SK-N-MC (cell line): ENCODE measurements around the gene ABCB4.

Experiments
- EZH2 ChIP-seq: fragments of 200-600 bp; sonication (generic); IDR thresholded peaks from one replicate; pipeline ENCODE4 v1.6.1; 2017; ENCODE audit warnings: antibody characterized with exemption
- FOXP2 ChIP-seq: optimal IDR thresholded peaks from 2 replicates; pipeline ENCODE3; 2011; ENCODE audit warnings: mild to moderate bottlenecking, moderate library complexity; ENCODE audit not compliant: insufficient read depth; ENCODE audit errors: extremely low read length, control extremely low read depth
- POLR2AphosphoS5 ChIP-seq: IDR thresholded peaks from 2 replicates; pipeline ENCODE4 v1.6.1; 2012; ENCODE audit warnings: mild to moderate bottlenecking, low read depth, low read length, borderline replicate concordance

DNA sequence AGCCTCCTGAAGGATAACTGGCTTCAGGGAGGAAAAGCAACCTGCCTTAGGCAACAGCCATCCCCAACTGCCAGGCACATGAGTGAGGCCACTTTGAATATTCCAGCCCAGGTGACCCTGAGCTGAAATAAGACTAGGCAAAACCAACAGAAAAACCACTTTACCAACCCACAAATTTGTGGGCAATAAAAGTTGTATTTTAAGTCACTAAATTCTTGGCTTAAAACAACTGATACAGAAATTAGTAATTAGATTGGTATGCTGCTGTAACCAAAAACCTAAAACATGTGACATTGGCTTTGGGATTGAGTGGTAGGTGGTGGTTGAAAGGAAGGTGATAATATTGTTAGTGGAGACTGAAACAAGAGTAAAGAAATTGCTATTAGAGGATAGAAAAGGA lies 39.9 kb downstream of the ABCB4 start:
- TF ChIP-seq EZH2 (no peak), POLR2AphosphoS5 (no peak), FOXP2 (no peak)
